ENCODE measurements around the gene CAPZA2.
A peak's percentile ranks its signal among the peaks of the same experiment; 100 is the strongest.
"Not testable (repeated sequence)": the region's sequence is repeated elsewhere in the genome, so short reads cannot be mapped to it uniquely, and the experiment has no call there.

Gene CAPZA2

DNA sequence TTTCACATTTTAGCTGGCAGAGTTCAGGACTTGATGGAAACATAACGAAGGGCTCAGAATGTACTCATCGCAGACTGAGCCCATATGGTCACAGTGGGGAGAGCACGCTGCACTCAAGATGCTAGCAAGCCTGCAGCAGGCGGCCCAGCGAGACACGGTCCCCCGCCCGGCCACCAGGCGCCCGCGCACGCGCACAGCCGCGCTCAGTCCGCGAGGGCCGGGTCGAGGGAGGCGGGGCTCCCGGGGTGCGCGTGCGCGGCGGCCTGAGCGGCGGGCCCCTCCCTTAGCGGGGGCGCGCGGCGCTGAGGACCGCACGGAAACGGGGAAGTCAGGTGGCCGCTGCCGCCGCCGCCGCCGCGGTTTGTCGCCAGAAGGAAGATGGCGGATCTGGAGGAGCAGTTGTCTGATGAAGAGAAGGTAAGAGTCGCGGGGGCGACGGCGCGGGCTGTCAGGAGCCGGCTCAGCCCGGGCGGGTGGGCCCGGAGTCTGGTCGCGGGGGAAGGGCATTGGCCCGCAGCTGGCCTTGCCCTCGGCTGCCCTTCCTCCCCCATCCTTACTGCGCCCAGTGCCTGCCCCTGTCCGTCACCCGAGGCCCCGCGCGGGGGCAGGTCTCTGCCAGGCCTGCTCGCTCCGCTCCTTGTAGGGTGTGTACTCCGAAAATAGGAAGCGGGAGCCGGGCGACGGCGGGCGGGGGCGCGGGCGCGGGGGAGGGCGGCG, at the start of gene CAPZA2:
CAPZA2 (plus strand) TSS at position 354 of the 717 bp plus-strand sequence; CDS start at position 379, 25 bp downstream.
- no peaks in the 10 kb centered on the region for H3K27me3 ChIP-seq (ENCODE audit: insufficient read depth, poor library complexity, severe bottlenecking)
- peak within 1 kb of the TSS; percentile 67 for H3K27ac ChIP-seq (ENCODE audit: poor library complexity, severe bottlenecking)
- H3K9me3 ChIP-seq (ENCODE audit: severe bottlenecking): peaks cover 2% of the 10 kb centered on the region
- 0 out of 2 replicates have a peak, but pooled peaks cover 5% of the 10 kb centered on the region for H3K36me3 ChIP-seq (ENCODE audit: low read depth)
- peaks cover 12% of the 10 kb centered on the region for H3K4me1 ChIP-seq (ENCODE audit: insufficient read depth, poor library complexity, severe bottlenecking)
- ATAC-seq (ENCODE audit: low read depth) (peak; percentile 85), DNase-seq (ENCODE audit: low spot score) (peak; percentile 83)
- peak; percentile 4 for TF ChIP-seq CTCF (IDR thresholded peaks at IDR 0.05; ENCODE audit: poor library complexity, severe bottlenecking)
- H3K4me3 ChIP-seq (ENCODE audit: severe bottlenecking): peak within 1 kb of the TSS; percentile 99

GRCh38 chr7:116812860-116813259, 49.5 kb upstream of the CAPZA2 start:
- ATAC-seq (ENCODE audit: low read depth) (no peak), DNase-seq (ENCODE audit: low spot score) (no peak)
- Histone ChIP-seq H3K9me3 (ENCODE audit: severe bottlenecking) (no peaks in the 10 kb centered on the region), H3K27me3 (ENCODE audit: insufficient read depth, poor library complexity, severe bottlenecking) (no peaks in the 10 kb centered on the region), H3K27ac (ENCODE audit: poor library complexity, severe bottlenecking) (no peak overlapping the region), H3K36me3 (ENCODE audit: low read depth) (no peaks in the 10 kb centered on the region), H3K4me3 (ENCODE audit: severe bottlenecking) (no peak overlapping the region), H3K4me1 (ENCODE audit: insufficient read depth, poor library complexity, severe bottlenecking) (peaks cover 10% of the 10 kb centered on the region)
- TF ChIP-seq CTCF (IDR thresholded peaks at IDR 0.05; ENCODE audit: poor library complexity, severe bottlenecking): no peak

DNA sequence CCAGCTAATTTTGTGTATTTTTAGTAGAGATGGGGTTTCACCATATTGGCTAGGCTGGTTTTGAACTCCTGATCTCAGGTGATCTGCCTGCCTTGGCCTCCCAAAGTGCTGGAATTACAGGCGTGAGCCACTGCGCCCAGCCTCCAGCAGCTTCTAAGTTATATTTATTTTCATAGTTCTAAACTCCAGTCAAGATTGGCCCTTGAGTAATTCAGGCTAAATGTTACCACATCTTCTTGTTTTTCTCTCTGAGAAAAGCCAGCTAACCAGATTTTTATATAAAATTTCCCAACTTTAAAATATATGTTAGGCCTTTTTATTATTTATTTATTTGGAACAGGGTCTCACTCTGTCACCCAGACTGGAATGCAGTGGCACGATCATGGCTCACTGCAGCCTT, 49.0 kb upstream of the CAPZA2 start:
- not testable (repeated sequence) for H3K27ac ChIP-seq (ENCODE audit: poor library complexity, severe bottlenecking); ATAC-seq (ENCODE audit: low read depth); H3K4me1 ChIP-seq (ENCODE audit: insufficient read depth, poor library complexity, severe bottlenecking); H3K4me3 ChIP-seq (ENCODE audit: severe bottlenecking); DNase-seq (ENCODE audit: low spot score); H3K36me3 ChIP-seq (ENCODE audit: low read depth); H3K9me3 ChIP-seq (ENCODE audit: severe bottlenecking); H3K27me3 ChIP-seq (ENCODE audit: insufficient read depth, poor library complexity, severe bottlenecking)

- DNase-seq (ENCODE audit: low spot score) (no peak), ATAC-seq (ENCODE audit: low read depth) (no peak)
- Histone ChIP-seq H3K4me1 (ENCODE audit: insufficient read depth, poor library complexity, severe bottlenecking) (peaks cover 7% of the 10 kb centered on the region), H3K4me3 (ENCODE audit: severe bottlenecking) (no peak overlapping the region), H3K27me3 (ENCODE audit: insufficient read depth, poor library complexity, severe bottlenecking) (no peaks in the 10 kb centered on the region), H3K36me3 (ENCODE audit: low read depth) (no peaks in the 10 kb centered on the region), H3K9me3 (ENCODE audit: severe bottlenecking) (no peaks in the 10 kb centered on the region), H3K27ac (ENCODE audit: poor library complexity, severe bottlenecking) (no peak overlapping the region)
- TF ChIP-seq CTCF (IDR thresholded peaks at IDR 0.05; ENCODE audit: poor library complexity, severe bottlenecking): no peak
Measured at GRCh38 chr7:116815041-116815440, 47.3 kb upstream of the CAPZA2 start.

DNA sequence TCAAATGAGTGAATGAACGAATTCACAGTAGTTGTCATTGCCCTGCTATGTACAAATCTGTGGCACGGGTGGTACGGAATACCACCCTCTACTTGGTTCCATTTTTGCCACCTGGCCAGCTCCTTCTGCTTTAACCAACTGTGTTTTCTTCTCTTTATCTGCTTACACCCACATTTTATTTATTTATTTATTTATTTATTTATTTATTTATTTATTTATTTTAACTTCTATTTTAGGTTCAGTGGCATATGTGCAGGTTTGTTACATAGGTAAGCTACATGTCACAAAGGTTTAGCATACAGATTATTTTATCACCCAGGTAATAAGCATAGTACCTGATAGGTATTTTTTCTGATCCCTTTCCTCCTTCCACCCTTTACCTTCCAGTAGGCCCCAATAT, 42.2 kb upstream of the CAPZA2 start:
- Histone ChIP-seq H3K4me1 (ENCODE audit: insufficient read depth, poor library complexity, severe bottlenecking) (no peaks in the 10 kb centered on the region), H3K27ac (ENCODE audit: poor library complexity, severe bottlenecking) (no peak overlapping the region), H3K9me3 (ENCODE audit: severe bottlenecking) (no peaks in the 10 kb centered on the region), H3K4me3 (ENCODE audit: severe bottlenecking) (no peak overlapping the region), H3K36me3 (ENCODE audit: low read depth) (no peaks in the 10 kb centered on the region), H3K27me3 (ENCODE audit: insufficient read depth, poor library complexity, severe bottlenecking) (no peaks in the 10 kb centered on the region)
- DNase-seq (ENCODE audit: low spot score) (no peak), ATAC-seq (ENCODE audit: low read depth) (no peak)
- TF ChIP-seq CTCF (IDR thresholded peaks at IDR 0.05; ENCODE audit: poor library complexity, severe bottlenecking): no peak

DNA sequence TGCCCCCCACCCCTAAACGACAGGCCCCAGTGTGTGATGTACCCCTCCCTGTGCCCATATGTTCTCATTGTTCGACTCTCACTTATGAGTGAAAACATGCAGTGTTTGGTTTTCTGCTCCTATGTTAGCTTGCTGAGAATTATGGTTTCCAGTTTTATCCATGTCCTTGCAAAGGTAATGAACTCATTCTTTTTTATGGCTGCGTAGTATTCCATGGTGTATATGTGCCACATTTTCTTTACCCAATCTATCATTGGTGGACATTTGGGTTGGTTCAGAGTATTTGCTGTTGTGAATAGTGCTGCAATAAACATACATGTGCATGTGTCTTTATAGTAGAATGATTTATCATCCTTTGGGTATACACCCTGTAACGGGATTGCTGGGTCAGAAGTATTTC, 40.7 kb upstream of the CAPZA2 start:
- not testable (repeated sequence) for ATAC-seq (ENCODE audit: low read depth); H3K27me3 ChIP-seq (ENCODE audit: insufficient read depth, poor library complexity, severe bottlenecking); H3K4me1 ChIP-seq (ENCODE audit: insufficient read depth, poor library complexity, severe bottlenecking); H3K9me3 ChIP-seq (ENCODE audit: severe bottlenecking); H3K27ac ChIP-seq (ENCODE audit: poor library complexity, severe bottlenecking); H3K4me3 ChIP-seq (ENCODE audit: severe bottlenecking); DNase-seq (ENCODE audit: low spot score); H3K36me3 ChIP-seq (ENCODE audit: low read depth)

Measured in RWPE2 (cell line).